CD4-positive, CD25-positive, alpha-beta regulatory T cell (primary cell): ENCODE results near the gene DHX32. TPM values are rescaled to one million over a fixed set of nuclear protein-coding genes. Genes with fewer than 3 reads are reported as not detected.

Experiments
- ATAC-seq, 2 donors: fragments of 150-1000 bp; cut with Tn5 transposase; one replicate each; pipeline ENCODE4 v1.10.0; 2021; ENCODE audit warnings: low read depth in 2 of 2, moderate number of reproducible peaks in 2 of 2, moderate library complexity in 1 of 2
- DNase-seq, 3 donors: peaks; one replicate each; pipeline versions ENCODE4 v3.0.0 to v3.0.0-alpha.2; 2012 to 2022; ENCODE audit warnings: mixed read lengths in 1 of 3
- H3K27ac ChIP-seq: one replicate; pipeline ENCODE4 v1.7.0; 2013; ENCODE audit warnings: mild to moderate bottlenecking, low read length; ENCODE audit not compliant: insufficient read depth, poor library complexity, severe bottlenecking
- H3K27me3 ChIP-seq: one replicate; pipeline ENCODE4 v1.7.0; 2013; ENCODE audit warnings: low read length; ENCODE audit not compliant: control insufficient read depth, insufficient read depth
- H3K36me3 ChIP-seq: one replicate; pipeline ENCODE4 v1.7.0; 2013; ENCODE audit warnings: mild to moderate bottlenecking, low read length, moderate library complexity; ENCODE audit not compliant: control insufficient read depth, insufficient read depth
- H3K4me1 ChIP-seq: 2 replicates; pipeline ENCODE4 v1.7.0; 2013; ENCODE audit warnings: mild to moderate bottlenecking, low read length; ENCODE audit not compliant: insufficient read depth, control insufficient read depth, poor library complexity, severe bottlenecking
- H3K4me3 ChIP-seq: one replicate; pipeline ENCODE4 v1.7.0; 2013; ENCODE audit warnings: low read depth, mild to moderate bottlenecking, low read length, moderate library complexity
- H3K9me3 ChIP-seq, 2 experiments: 1 replicate in 1 of 2; 2 replicates in 1 of 2; pipeline ENCODE4 v1.7.0; 2013; ENCODE audit warnings: low read length in 2 of 2, mild to moderate bottlenecking in 1 of 2, moderate library complexity in 1 of 2; ENCODE audit not compliant: control insufficient read depth in 2 of 2
- H3K27ac Mint-ChIP-seq, 3 donors: one replicate each; pipeline ENCODE4 v1.8.0; 2020 to 2022; ENCODE audit warnings: mild to moderate bottlenecking in 3 of 3, mixed read lengths in 3 of 3, moderate library complexity in 2 of 3
- H3K27me3 Mint-ChIP-seq: one replicate; pipeline ENCODE4 v1.8.0; 2022; ENCODE audit warnings: mild to moderate bottlenecking, mixed read lengths
- H3K36me3 Mint-ChIP-seq: one replicate; pipeline ENCODE4 v1.8.0; 2020; ENCODE audit warnings: mixed read lengths
- H3K4me1 Mint-ChIP-seq, 4 donors: one replicate each; pipeline ENCODE4 v1.8.0; 2020 to 2022; ENCODE audit warnings: mixed read lengths in 4 of 4, mild to moderate bottlenecking in 1 of 4
- H3K4me3 Mint-ChIP-seq, 4 donors: one replicate each; pipeline ENCODE4 v1.8.0; 2020 to 2022; ENCODE audit warnings: mild to moderate bottlenecking in 4 of 4, mixed read lengths in 4 of 4, moderate library complexity in 3 of 4
- H3K9me3 Mint-ChIP-seq, 7 donors: one replicate each; pipeline ENCODE4 v1.8.0; 2020 to 2022; ENCODE audit warnings: mixed read lengths in 7 of 7, mild to moderate bottlenecking in 3 of 7, moderate library complexity in 2 of 7
- polyA plus RNA-seq, 4 donors: library from polyadenylated mRNA; unstranded; fragments of 300-500 nt; fragmentation: Illumina TruSeq; gene quantifications; one replicate each; pipeline ENCODE4 v1.2.3, GENCODE V29; 2021
- total RNA-seq: library from RNA; stranded (reverse); gene quantifications from one replicate; pipeline ENCODE4 v1.2.3, GENCODE V29; 2022

DHX32 gene
- total and polyA plus RNA-seq, 5 donors from 2014 or later: 1.8 to 13.5 (median 10.3) TPM

DNA sequence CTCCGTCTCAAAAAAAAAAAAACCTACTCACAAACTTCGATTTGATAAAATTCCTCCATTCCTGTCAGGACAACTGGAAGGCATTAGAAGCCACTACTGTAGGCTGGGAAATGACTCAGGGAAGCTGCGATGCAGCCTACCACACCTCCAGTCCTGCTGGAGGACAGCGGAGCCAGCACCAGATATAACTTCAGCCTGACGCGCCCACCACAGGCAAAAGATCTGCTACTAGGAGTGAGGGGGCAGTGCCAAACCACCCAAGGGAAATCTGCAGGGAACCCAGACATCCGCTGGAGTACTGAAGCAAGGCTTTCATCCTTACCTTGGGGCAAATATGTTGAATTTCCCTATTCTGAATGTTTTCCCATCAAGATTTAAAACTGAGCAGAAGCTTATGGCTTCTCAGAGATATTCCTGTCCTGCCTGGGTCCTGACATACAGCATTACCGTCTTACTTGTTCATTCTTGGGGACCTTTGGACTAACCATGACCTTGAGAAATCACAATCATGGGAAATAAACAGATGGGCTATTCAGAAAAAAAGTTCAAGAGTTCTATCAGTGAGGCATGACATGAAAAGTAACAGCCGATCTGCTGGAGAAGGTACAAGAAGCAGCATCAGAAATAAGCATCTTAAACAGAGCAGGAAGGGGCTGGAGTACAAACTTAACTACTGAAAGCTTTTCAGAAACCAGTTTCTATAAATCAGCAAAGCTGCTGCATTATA lies 37.3 kb downstream of the DHX32 start:
- Mint-ChIP-seq H3K4me3 (no peak overlapping the region), H3K9me3 (no peaks in the 10 kb centered on the region), H3K27me3 (no peaks in the 10 kb centered on the region), H3K36me3 (peaks cover 29% of the 10 kb centered on the region), H3K27ac (no peak overlapping the region), H3K4me1 (peaks cover 0 to 2% (median 0%) of the 10 kb centered on the region in 4 donors)
- DNase-seq (no peak), ATAC-seq (no peak)
- no peaks in the 10 kb centered on the region for H3K27me3 ChIP-seq
- no peaks in the 10 kb centered on the region for H3K9me3 ChIP-seq
- no peak overlapping the region for H3K27ac ChIP-seq
- peaks cover 12% of the 10 kb centered on the region for H3K36me3 ChIP-seq
- H3K4me1 ChIP-seq: no peaks in the 10 kb centered on the region
- no peak overlapping the region for H3K4me3 ChIP-seq

DNA sequence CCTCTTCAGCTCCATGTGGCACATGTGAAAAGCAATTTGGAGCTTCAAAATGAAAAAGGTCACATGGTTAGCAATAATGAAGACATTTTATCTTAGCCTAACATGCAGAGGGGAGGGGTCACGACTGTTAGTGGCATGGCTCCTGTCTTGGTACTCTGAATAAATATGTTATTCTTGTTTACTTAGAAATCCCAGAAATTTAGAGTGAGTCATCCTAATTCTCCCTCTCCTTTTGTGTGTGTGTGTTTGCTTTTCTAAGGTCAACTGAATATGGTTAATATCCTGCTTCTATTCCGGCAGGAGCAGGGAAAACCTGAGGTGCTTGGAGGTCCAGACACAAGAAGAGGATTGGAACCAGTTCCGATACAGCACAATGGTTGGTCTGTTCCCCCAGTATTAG lies 40.1 kb downstream of the DHX32 start:
- H3K4me3 ChIP-seq: no peak overlapping the region
- no peaks in the 10 kb centered on the region for H3K9me3 ChIP-seq
- H3K27ac ChIP-seq: no peak overlapping the region
- Mint-ChIP-seq H3K4me1 (peaks cover 0 to 2% (median 1%) of the 10 kb centered on the region in 4 donors), H3K36me3 (peaks cover 27% of the 10 kb centered on the region), H3K27ac (no peak overlapping the region), H3K27me3 (no peaks in the 10 kb centered on the region), H3K4me3 (no peak overlapping the region), H3K9me3 (no peaks in the 10 kb centered on the region)
- DNase-seq (no peak), ATAC-seq (no peak)
- H3K27me3 ChIP-seq: no peaks in the 10 kb centered on the region
- H3K4me1 ChIP-seq: no peaks in the 10 kb centered on the region
- peaks cover 29% of the 10 kb centered on the region for H3K36me3 ChIP-seq

DNA sequence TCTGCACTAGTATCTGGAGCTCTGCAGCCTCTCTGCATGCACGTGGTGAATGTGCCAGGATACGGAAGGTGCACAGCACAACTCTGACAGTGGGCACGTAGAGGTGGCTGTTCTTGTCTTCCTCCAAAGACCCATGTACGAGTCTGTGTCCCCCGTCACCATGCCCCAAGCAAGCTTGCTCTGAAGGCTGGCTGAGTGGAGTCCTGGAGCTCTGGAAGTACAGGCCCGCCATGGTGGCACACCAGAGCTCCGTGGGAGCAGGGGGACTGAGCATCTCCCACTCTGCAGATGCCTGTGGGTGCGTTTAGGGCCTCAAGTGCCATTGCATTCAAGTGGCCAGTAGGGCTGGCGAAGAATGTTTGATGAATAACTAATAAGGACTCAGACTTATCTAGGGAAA lies 40.7 kb downstream of the DHX32 start:
- Histone ChIP-seq H3K4me1 (no peaks in the 10 kb centered on the region), H3K9me3 (no peaks in the 10 kb centered on the region), H3K4me3 (no peak overlapping the region), H3K27me3 (no peaks in the 10 kb centered on the region), H3K36me3 (peaks cover 35% of the 10 kb centered on the region), H3K27ac (no peak overlapping the region)
- Mint-ChIP-seq H3K27ac (no peak overlapping the region), H3K4me1 (peaks cover 0 to 5% (median 3%) of the 10 kb centered on the region in 4 donors), H3K36me3 (peaks cover 33% of the 10 kb centered on the region), H3K27me3 (no peaks in the 10 kb centered on the region), H3K4me3 (no peak overlapping the region), H3K9me3 (no peaks in the 10 kb centered on the region)
- DNase-seq: no peak
- no peak for ATAC-seq

DNA sequence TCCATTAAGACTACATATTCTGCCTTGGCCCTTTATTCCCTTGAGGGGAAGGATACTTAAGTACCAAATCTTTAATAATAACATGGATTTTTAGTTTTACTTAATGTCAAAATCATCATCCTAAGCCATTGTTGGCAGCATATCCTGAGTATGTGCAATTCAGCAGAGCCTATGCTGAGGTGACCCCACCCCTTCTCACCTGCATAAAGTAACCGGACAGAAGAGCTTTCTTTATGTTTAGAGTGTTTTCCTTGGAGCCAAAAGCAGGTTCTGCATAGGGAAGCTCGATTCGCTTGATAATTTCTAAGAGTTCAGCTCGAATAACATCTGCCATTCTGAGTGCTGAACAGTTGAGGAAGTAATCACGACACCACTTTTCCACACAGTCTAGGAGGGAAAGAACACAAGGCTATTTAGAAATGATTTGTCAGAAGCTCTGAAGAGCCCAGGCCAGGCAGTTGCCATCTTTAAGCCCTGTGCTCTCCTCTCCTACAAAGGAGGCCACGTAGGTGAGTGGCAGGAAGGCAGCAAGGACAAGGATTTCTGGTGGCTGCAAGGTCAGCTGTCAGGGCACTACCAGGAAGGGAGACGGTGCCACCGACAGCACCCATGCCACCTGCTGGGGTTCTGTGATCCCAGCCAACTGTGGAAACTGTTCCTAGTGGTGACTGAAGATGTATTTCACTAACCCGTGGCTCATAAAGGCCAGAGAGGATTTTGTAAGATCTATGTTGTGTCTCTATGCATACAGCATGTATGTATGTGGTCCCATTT lies 42.1 kb downstream of the DHX32 start:
- H3K36me3 ChIP-seq: peaks cover 41% of the 10 kb centered on the region
- no peaks in the 10 kb centered on the region for H3K9me3 Mint-ChIP-seq
- H3K9me3 ChIP-seq: no peaks in the 10 kb centered on the region
- H3K36me3 Mint-ChIP-seq: peaks cover 35% of the 10 kb centered on the region
- no peak overlapping the region for H3K27ac ChIP-seq
- ATAC-seq (no peak), DNase-seq (no peak)
- H3K27me3 Mint-ChIP-seq: no peaks in the 10 kb centered on the region
- no peak overlapping the region for H3K4me3 Mint-ChIP-seq
- H3K4me3 ChIP-seq: no peak overlapping the region
- no peaks in the 10 kb centered on the region for H3K4me1 ChIP-seq
- H3K27me3 ChIP-seq: no peaks in the 10 kb centered on the region
- peaks cover 0 to 5% (median 2%) of the 10 kb centered on the region in 4 donors for H3K4me1 Mint-ChIP-seq
- H3K27ac Mint-ChIP-seq: peak overlapping the region in 1 of 3 donors; percentile 38

DNA sequence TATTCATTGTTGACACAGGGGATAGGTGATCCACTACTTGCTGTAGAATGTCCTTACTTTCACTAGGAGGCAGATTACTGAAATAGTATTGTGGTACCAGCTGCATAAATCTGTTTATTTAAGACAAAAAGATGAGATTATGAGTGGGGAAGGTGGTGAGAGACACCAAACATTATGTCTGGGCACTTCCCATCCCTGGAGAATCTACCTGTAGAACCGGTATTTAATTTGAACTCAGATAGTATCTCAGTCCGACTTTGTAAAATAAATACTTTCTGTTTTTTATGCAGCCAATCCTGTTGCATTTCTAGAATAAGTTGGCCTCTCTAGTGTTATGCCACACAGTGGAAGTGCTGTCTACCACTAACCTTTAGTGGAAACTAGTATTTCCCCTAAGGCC lies 44.3 kb downstream of the DHX32 start:
- Histone ChIP-seq H3K4me1 (no peaks in the 10 kb centered on the region), H3K36me3 (peaks cover 63% of the 10 kb centered on the region), H3K4me3 (no peak overlapping the region), H3K27ac (no peak overlapping the region), H3K27me3 (no peaks in the 10 kb centered on the region), H3K9me3 (no peaks in the 10 kb centered on the region)
- DNase-seq (no peak), ATAC-seq (no peak)
- no peaks in the 10 kb centered on the region for H3K9me3 Mint-ChIP-seq
- peaks cover 33% of the 10 kb centered on the region for H3K36me3 Mint-ChIP-seq
- no peak overlapping the region for H3K4me3 Mint-ChIP-seq
- H3K27me3 Mint-ChIP-seq: no peaks in the 10 kb centered on the region
- H3K4me1 Mint-ChIP-seq: peaks cover 0 to 5% (median 2%) of the 10 kb centered on the region in 4 donors
- peak overlapping the region in 1 of 3 donors; percentile 59 for H3K27ac Mint-ChIP-seq

DNA sequence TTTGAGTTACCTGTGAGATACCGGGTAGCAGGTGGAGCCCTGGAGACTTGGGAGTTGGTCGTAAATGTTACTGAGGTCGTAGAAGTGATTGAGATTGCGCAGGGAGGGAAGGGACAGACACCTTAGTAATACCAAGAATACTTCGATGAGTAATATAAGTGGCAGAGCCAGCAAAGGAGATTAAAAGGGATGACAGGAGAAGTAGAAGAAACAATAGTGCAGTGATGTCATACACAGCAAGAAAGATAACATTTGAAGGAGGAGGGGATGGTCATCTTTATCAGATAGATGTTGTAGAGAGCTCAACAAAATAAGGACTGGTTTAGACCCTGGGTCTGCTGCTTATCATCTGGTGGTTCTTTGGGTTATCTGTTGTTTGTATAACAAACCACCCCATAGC lies 52.8 kb downstream of the DHX32 start:
- H3K27ac ChIP-seq: no peak overlapping the region
- Mint-ChIP-seq H3K27ac (peak overlapping the region in 1 of 3 donors; percentile 29), H3K4me1 (peaks cover 8 to 14% (median 12%) of the 10 kb centered on the region in 4 donors), H3K9me3 (no peaks in the 10 kb centered on the region), H3K4me3 (peak overlapping the region in 1 of 4 donors; percentile 24), H3K27me3 (no peaks in the 10 kb centered on the region), H3K36me3 (peaks cover 32% of the 10 kb centered on the region)
- H3K4me1 ChIP-seq: peaks cover 21% of the 10 kb centered on the region
- DNase-seq (no peak), ATAC-seq (no peak)
- no peaks in the 10 kb centered on the region for H3K27me3 ChIP-seq
- no peaks in the 10 kb centered on the region for H3K9me3 ChIP-seq
- no peak overlapping the region for H3K4me3 ChIP-seq
- H3K36me3 ChIP-seq: peaks cover 66% of the 10 kb centered on the region

DNA sequence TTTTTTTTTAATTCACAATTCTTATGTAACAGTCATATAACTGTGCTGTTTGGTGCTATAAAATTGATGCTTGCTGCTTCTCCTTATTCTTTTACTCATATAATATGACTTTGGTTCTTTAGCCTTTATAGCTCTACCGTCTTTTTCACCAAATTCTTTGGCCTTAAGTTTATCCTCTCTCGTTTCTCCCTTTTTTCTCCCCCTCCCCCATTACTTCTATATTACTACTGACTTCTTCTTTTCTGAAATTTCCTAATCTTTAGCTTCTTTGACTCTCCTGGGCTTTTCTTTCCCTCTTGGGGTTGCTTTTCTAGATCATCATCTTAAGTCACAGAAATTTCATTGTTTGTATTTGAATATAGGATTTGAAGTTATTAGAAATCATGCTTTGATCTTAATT lies 54.0 kb downstream of the DHX32 start:
- peaks cover 9 to 14% (median 12%) of the 10 kb centered on the region in 4 donors for H3K4me1 Mint-ChIP-seq
- no peak for DNase-seq
- no peaks in the 10 kb centered on the region for H3K9me3 Mint-ChIP-seq
- peak overlapping the region in 2 of 4 donors; percentile 46 to 61 for H3K4me3 Mint-ChIP-seq
- no peaks in the 10 kb centered on the region for H3K27me3 Mint-ChIP-seq
- H3K27ac Mint-ChIP-seq: peak overlapping the region in 1 of 3 donors; percentile 21
- ATAC-seq: no peak
- Histone ChIP-seq H3K4me1 (peaks cover 29% of the 10 kb centered on the region), H3K4me3 (no peak overlapping the region), H3K9me3 (no peaks in the 10 kb centered on the region), H3K27me3 (no peaks in the 10 kb centered on the region), H3K36me3 (peaks cover 54% of the 10 kb centered on the region), H3K27ac (no peak overlapping the region)
- peaks cover 32% of the 10 kb centered on the region for H3K36me3 Mint-ChIP-seq
